Right renal pelvis (tissue), 4 donors: ENCODE data around the gene TNIP1. TPM values are rescaled to one million over a fixed set of nuclear protein-coding genes. Genes with fewer than 3 reads are reported as not detected.

Experiments
- DNase-seq, 4 donors: peaks; one replicate each; pipeline ENCODE4 v3.0.0-alpha.2; 2013; ENCODE audit warnings: low read depth in 4 of 4, low spot score in 3 of 4, missing footprints in 1 of 4
- polyA plus RNA-seq, 4 donors: library from polyadenylated mRNA; unstranded; fragments of 120-200 nt; gene quantifications; one replicate each; pipeline ENCODE4 v1.2.1, GENCODE V29; 2013; ENCODE audit not compliant: insufficient read length in 4 of 4

The TNIP1 gene
- polyA plus RNA-seq, 4 donors = 62.1 to 75.7 (median 67.6) TPM

GRCh38 chr5:151051066-151051930 lies 29.5 kb downstream of the TNIP1 start:
- DNase-seq = peak in 3 of 4 donors; percentile 50 to 61 (median 58)

GRCh38 chr5:151048526-151048925 lies 32.3 kb downstream of the TNIP1 start:
- no peak for DNase-seq

GRCh38 chr5:151047814-151048425 lies 32.9 kb downstream of the TNIP1 start:
- no peak for DNase-seq

GRCh38 chr5:151042453-151043093 lies 38.3 kb downstream of the TNIP1 start:
- DNase-seq = no peak

DNA sequence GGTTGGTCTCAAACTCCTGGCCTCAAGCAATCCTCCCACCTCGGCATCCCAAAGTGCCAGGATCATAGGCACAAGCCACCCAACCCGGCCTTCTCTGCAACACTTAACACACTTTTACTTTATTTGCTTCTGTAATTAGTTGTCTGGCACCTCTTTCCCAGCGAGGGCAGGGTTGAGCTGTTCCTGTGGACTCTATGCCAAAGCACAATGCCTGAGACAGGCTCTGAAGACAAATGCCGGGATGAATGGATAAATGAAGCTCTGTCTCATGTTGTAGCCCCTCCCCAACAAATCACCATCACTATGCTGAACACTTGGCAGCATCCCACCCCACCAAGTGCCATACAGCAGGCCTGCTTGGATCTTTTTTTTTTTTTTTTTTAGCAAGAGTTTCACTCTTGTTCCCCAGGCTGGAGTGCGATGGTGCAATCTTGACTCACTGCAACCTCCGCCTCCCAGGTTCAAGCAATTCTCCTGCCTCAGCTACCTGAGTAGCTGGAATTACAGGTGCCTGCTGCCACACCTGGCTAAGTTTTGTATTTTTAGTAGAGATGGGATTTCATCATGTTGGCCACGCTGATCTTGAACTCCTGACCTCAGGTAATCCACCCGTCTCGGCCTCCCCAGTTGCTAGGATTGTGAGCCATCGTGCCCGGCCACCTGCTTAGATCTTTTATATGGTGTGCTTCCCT lies 39.1 kb downstream of the TNIP1 start:
- DNase-seq = no peak

DNA sequence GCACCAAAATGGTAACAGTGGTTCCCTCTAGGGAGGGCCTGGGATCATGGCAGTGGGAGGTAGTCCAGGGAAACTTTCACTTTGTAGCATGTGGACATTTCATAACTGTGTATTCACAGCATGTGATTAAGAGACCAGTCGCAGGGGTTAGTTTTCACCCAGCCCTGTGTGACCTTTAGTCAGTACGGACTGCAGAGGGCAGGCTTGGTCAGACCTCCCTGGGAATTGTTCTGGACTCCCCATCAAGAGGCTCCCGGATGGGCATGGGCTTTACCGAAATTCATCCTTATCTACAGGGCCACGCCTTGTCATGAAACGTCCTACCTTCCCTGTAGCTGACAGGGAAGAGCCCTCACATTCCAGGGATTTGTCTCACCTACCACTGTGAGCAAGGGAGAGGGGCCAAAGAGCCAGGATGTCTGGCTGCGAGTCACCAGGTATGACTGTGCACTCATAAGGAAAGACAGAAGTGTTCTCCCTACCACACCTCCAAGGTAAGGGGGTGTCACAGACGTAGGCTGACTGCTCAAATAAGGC lies 40.6 kb downstream of the TNIP1 start:
- DNase-seq = no peak

DNA sequence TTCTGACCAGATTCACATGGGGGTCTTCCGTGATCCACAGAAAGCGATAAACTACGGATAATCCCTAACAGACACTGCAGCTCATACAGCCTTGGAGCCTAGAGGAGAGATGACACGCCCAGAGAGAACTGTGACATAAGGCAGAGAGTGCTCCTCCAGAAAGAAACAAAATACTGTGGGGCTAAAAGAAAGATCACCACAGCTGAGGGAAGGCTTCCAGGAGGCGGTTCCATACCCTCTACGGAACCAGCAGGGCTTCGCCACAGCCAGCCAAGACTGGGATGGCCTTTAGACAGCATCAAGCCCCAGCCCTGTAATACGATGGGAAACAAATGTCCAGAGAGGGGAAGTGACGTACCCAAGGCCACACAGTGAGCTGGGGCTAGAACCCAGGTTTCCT lies 41.2 kb downstream of the TNIP1 start:
- DNase-seq = no peak

- no peak for DNase-seq
Observed at GRCh38 chr5:151038801-151039238, 42.0 kb downstream of the TNIP1 start.

DNA sequence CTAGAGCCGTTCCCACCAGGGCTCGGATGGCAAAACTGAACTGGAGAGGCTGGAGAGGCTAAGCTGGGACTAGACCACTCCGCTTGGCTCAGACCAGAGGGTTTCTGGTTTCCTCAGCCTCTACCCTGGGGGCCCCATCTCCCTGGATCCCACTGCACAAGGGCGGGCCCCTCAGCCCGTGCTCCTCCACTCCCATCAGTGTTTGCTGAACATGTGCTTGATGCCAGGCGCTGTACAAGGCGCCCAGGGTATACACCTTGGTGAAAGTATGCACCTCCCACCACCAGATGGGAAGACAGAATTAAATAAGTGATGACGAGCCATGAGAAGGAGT lies 42.5 kb downstream of the TNIP1 start:
- no peak for DNase-seq

GRCh38 chr5:151037561-151038411 lies 43.0 kb downstream of the TNIP1 start:
- peak in 1 of 4 donors; percentile 35 for DNase-seq

GRCh38 chr5:151036556-151036955 lies 44.3 kb downstream of the TNIP1 start:
- peak in 1 of 4 donors; percentile 42 for DNase-seq

- DNase-seq = no peak
Observed at GRCh38 chr5:151034422-151035379, 46.1 kb downstream of the TNIP1 start.

GRCh38 chr5:151033217-151033934 lies 47.5 kb downstream of the TNIP1 start:
- no peak for DNase-seq

GRCh38 chr5:151031554-151031953 lies 49.3 kb downstream of the TNIP1 start:
- DNase-seq = no peak

DNA sequence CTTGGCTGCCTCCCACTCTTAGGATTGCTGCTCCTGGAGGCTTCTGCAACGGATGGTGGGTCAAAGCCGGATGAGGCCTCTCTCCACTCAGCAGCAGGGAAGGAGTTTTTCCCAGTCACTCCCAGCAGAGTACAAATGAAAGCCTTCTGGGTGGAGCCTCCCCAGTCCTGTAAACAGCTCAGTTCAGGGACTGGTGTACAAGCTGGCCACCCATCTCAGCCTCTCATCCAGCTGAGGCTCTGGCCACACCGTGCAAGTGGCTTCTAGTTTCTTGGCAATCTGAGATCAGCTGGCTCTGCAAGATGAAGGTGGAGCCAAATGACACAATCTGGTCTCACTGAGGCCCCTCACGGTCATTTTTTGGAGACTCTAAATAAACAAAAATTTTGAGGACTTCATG lies 50.5 kb downstream of the TNIP1 start:
- DNase-seq = no peak

GRCh38 chr5:151030056-151030336 lies 50.8 kb downstream of the TNIP1 start:
- DNase-seq = no peak

GRCh38 chr5:151029179-151030055 lies 51.4 kb downstream of the TNIP1 start:
- DNase-seq = no peak
